T-helper 1 cell treated with Interleukin-12 subunit alpha and Interleukin-12 subunit beta and Interleukin-4 antibody, amounts not matched to agents 30 μg/mL and 1 μg/mL, for 36 hours (primary cell): ENCODE results near the gene VSIG2.
A peak's percentile ranks its signal among the peaks of the same experiment; 100 is the strongest.

ENCODE experiments used
- H3K27ac Mint-ChIP-seq: one replicate; pipeline ENCODE4 v1.8.0; 2021; ENCODE audit warnings: mild to moderate bottlenecking, mixed read lengths
- H3K27me3 Mint-ChIP-seq: one replicate; pipeline ENCODE4 v1.8.0; 2021; ENCODE audit warnings: low read depth, mixed read lengths
- H3K36me3 Mint-ChIP-seq: one replicate; pipeline ENCODE4 v1.8.0; 2021; ENCODE audit warnings: low read depth, mixed read lengths
- H3K4me1 Mint-ChIP-seq: one replicate; pipeline ENCODE4 v1.8.0; 2021; ENCODE audit warnings: low read depth, mixed read lengths
- H3K4me3 Mint-ChIP-seq: one replicate; pipeline ENCODE4 v1.8.0; 2021; ENCODE audit warnings: mild to moderate bottlenecking, moderate library complexity, mixed read lengths
- H3K9me3 Mint-ChIP-seq: one replicate; pipeline ENCODE4 v1.8.0; 2021; ENCODE audit warnings: mixed read lengths

VSIG2 gene

GRCh38 chr11:124729571-124729970 is 22.5 kb downstream of the VSIG2 start:
- no peak overlapping the region for H3K4me3 Mint-ChIP-seq
- no peak overlapping the region for H3K27ac Mint-ChIP-seq
- H3K27me3 Mint-ChIP-seq, result peaks cover 27% of the 10 kb centered on the region
- H3K4me1 Mint-ChIP-seq, result peaks cover 3% of the 10 kb centered on the region
- H3K36me3 Mint-ChIP-seq, result no peaks in the 10 kb centered on the region
- no peaks in the 10 kb centered on the region for H3K9me3 Mint-ChIP-seq

DNA sequence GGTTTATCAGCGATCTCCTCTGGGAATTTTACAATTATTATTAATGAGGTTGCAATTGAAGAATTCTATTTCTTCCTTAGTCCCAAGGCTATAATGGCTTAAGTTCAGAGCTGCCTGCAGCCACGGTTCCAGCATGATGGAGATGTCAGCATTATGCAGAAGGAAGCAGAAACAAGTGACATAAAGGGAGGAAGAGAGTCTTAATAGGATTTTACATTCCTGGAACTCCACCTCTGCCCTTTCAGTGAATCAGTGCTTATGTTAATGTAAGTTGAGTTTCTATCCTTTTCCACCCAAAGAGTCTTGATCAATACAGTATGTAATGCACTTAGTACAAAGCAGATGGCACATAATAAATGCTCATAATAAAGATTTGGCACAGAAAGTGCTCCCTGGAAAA is 23.9 kb downstream of the VSIG2 start:
- Mint-ChIP-seq H3K27me3 (peaks cover 35% of the 10 kb centered on the region), H3K27ac (no peak overlapping the region), H3K9me3 (no peaks in the 10 kb centered on the region), H3K4me1 (peaks cover 3% of the 10 kb centered on the region), H3K4me3 (no peak overlapping the region), H3K36me3 (no peaks in the 10 kb centered on the region)

GRCh38 chr11:124727474-124727873 is 24.6 kb downstream of the VSIG2 start:
- Mint-ChIP-seq H3K27ac (no peak overlapping the region), H3K36me3 (no peaks in the 10 kb centered on the region), H3K4me1 (peaks cover 3% of the 10 kb centered on the region), H3K9me3 (no peaks in the 10 kb centered on the region), H3K27me3 (peaks cover 42% of the 10 kb centered on the region), H3K4me3 (no peak overlapping the region)

- H3K36me3 Mint-ChIP-seq, result no peaks in the 10 kb centered on the region
- no peaks in the 10 kb centered on the region for H3K4me1 Mint-ChIP-seq
- H3K9me3 Mint-ChIP-seq, result no peaks in the 10 kb centered on the region
- H3K27ac Mint-ChIP-seq, result no peak overlapping the region
- peaks cover 59% of the 10 kb centered on the region for H3K27me3 Mint-ChIP-seq
- H3K4me3 Mint-ChIP-seq, result no peak overlapping the region
Observed at GRCh38 chr11:124725719-124726105, 26.3 kb downstream of the VSIG2 start.

- Mint-ChIP-seq H3K36me3 (no peaks in the 10 kb centered on the region), H3K27me3 (peaks cover 64% of the 10 kb centered on the region), H3K4me3 (no peak overlapping the region), H3K9me3 (no peaks in the 10 kb centered on the region), H3K4me1 (no peaks in the 10 kb centered on the region), H3K27ac (no peak overlapping the region)
Observed at GRCh38 chr11:124724979-124725718, 26.9 kb downstream of the VSIG2 start.

GRCh38 chr11:124722176-124722575 is 29.9 kb downstream of the VSIG2 start:
- Mint-ChIP-seq H3K4me1 (peaks cover 6% of the 10 kb centered on the region), H3K27ac (no peak overlapping the region), H3K4me3 (no peak overlapping the region), H3K9me3 (no peaks in the 10 kb centered on the region), H3K36me3 (no peaks in the 10 kb centered on the region), H3K27me3 (peaks cover 83% of the 10 kb centered on the region)

GRCh38 chr11:124719534-124719933 is 32.5 kb downstream of the VSIG2 start:
- no peaks in the 10 kb centered on the region for H3K36me3 Mint-ChIP-seq
- peaks cover 6% of the 10 kb centered on the region for H3K4me1 Mint-ChIP-seq
- no peak overlapping the region for H3K4me3 Mint-ChIP-seq
- no peak overlapping the region for H3K27ac Mint-ChIP-seq
- no peaks in the 10 kb centered on the region for H3K9me3 Mint-ChIP-seq
- H3K27me3 Mint-ChIP-seq, result peaks cover 82% of the 10 kb centered on the region

GRCh38 chr11:124718801-124719200 is 33.3 kb downstream of the VSIG2 start:
- Mint-ChIP-seq H3K4me3 (no peak overlapping the region), H3K4me1 (peaks cover 6% of the 10 kb centered on the region), H3K27ac (no peak overlapping the region), H3K36me3 (no peaks in the 10 kb centered on the region), H3K9me3 (no peaks in the 10 kb centered on the region), H3K27me3 (peaks cover 82% of the 10 kb centered on the region)

GRCh38 chr11:124717786-124718651 is 34.0 kb downstream of the VSIG2 start:
- Mint-ChIP-seq H3K27ac (no peak overlapping the region), H3K9me3 (no peaks in the 10 kb centered on the region), H3K36me3 (no peaks in the 10 kb centered on the region), H3K4me3 (peak overlapping the region; percentile 59), H3K4me1 (peaks cover 6% of the 10 kb centered on the region), H3K27me3 (peaks cover 79% of the 10 kb centered on the region)

DNA sequence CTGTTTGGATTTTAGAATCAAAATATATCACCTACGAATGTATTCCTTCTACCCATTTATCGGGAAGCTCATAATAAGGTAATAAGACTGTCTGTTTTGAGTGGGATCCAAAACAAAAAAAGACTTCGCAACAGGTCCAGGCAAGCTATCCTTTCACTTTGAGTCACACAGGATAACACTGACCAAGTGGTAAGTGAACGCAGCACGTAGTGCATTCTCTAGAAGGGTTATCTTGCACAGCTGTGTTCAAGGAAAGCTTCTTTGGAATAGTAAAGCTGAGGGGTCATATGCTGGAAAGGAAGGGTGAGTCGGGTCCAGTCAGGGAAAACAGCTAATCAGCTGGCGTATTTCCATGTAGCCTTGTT is 34.7 kb downstream of the VSIG2 start:
- H3K27ac Mint-ChIP-seq, result no peak overlapping the region
- no peak overlapping the region for H3K4me3 Mint-ChIP-seq
- H3K4me1 Mint-ChIP-seq, result peaks cover 6% of the 10 kb centered on the region
- H3K9me3 Mint-ChIP-seq, result no peaks in the 10 kb centered on the region
- no peaks in the 10 kb centered on the region for H3K36me3 Mint-ChIP-seq
- peaks cover 73% of the 10 kb centered on the region for H3K27me3 Mint-ChIP-seq

DNA sequence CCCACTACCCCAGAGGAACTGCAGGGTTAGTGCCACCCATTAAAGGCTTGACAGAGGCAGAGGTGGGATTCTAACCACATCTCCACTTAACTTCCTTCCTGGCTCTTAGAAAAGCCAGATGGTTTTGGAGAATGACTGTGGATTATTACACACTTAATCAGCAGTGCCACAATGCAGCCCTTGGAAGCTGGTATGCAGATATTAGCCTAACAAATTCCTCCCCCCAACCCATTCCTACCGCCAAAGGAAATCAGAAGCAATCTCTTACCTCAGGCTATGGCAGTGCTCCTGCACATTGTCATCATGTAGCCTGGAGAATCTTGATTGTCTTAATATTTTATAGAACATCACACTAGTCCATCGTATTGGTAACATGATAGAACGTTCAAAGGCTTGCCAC is 35.5 kb downstream of the VSIG2 start:
- Mint-ChIP-seq H3K4me3 (no peak overlapping the region), H3K27ac (no peak overlapping the region), H3K4me1 (peaks cover 6% of the 10 kb centered on the region), H3K36me3 (no peaks in the 10 kb centered on the region), H3K27me3 (peaks cover 65% of the 10 kb centered on the region), H3K9me3 (no peaks in the 10 kb centered on the region)

- no peaks in the 10 kb centered on the region for H3K9me3 Mint-ChIP-seq
- H3K4me3 Mint-ChIP-seq, result no peak overlapping the region
- H3K27ac Mint-ChIP-seq, result no peak overlapping the region
- H3K4me1 Mint-ChIP-seq, result no peaks in the 10 kb centered on the region
- H3K36me3 Mint-ChIP-seq, result no peaks in the 10 kb centered on the region
- H3K27me3 Mint-ChIP-seq, result peaks cover 26% of the 10 kb centered on the region
Observed at GRCh38 chr11:124712392-124712791, 39.7 kb downstream of the VSIG2 start.

DNA sequence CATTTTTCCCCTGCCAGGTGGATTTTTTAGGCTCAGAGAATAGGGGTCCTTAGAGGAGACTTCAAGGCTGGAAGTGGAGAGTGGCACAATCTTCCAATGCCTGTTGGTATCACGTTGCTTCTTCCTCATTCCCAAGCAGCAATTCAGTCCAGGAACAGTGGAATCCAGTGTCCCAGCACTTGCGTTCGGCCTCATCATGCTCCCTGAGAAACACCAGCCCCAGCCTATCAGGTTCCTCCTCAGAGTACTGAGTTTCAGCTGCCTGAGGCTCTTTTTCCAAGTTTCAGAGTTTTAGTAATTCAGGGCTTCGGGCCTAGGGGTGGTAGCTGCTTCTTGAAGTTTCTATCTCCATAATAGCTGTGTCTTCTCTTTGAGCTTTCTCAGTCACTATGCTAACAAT is 44.2 kb downstream of the VSIG2 start:
- no peaks in the 10 kb centered on the region for H3K9me3 Mint-ChIP-seq
- H3K36me3 Mint-ChIP-seq, result no peaks in the 10 kb centered on the region
- no peaks in the 10 kb centered on the region for H3K27me3 Mint-ChIP-seq
- H3K27ac Mint-ChIP-seq, result no peak overlapping the region
- no peak overlapping the region for H3K4me3 Mint-ChIP-seq
- no peaks in the 10 kb centered on the region for H3K4me1 Mint-ChIP-seq

DNA sequence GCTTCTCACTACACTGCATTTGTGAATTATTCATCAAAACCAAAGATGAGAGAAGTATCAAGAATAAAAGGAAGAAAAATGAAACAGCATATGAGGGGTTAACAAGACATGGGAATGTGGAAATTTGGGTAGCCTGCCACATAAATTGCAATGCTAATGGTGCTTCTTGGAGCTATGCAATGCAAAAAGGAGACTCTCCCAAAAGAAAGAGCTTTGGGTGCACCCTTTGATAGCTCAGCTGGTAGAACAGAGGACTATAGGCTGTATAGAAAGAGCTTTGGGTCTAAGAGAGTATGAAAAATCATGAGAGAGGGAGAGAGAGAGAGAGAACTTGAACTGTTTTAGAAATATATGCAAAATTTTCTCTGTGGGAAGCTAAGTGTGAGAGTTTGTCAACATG is 52.0 kb downstream of the VSIG2 start:
- H3K36me3 Mint-ChIP-seq, result no peaks in the 10 kb centered on the region
- no peaks in the 10 kb centered on the region for H3K4me1 Mint-ChIP-seq
- peaks cover 22% of the 10 kb centered on the region for H3K27me3 Mint-ChIP-seq
- no peak overlapping the region for H3K27ac Mint-ChIP-seq
- no peaks in the 10 kb centered on the region for H3K9me3 Mint-ChIP-seq
- no peak overlapping the region for H3K4me3 Mint-ChIP-seq

- H3K27me3 Mint-ChIP-seq, result peaks cover 22% of the 10 kb centered on the region
- H3K27ac Mint-ChIP-seq, result no peak overlapping the region
- no peaks in the 10 kb centered on the region for H3K9me3 Mint-ChIP-seq
- H3K4me3 Mint-ChIP-seq, result no peak overlapping the region
- H3K36me3 Mint-ChIP-seq, result no peaks in the 10 kb centered on the region
- H3K4me1 Mint-ChIP-seq, result no peaks in the 10 kb centered on the region
Observed at GRCh38 chr11:124699547-124699946, 52.5 kb downstream of the VSIG2 start.
